NCI-H128 (cell line): ENCODE measurements around the gene ELF1.
"Not testable (repeated sequence)": the region's sequence is repeated elsewhere in the genome, so short reads cannot be mapped to it uniquely, and the experiment has no call there.

ENCODE experiments used
- DNase-seq: peaks from one replicate; lab custom pipeline; 2025; ENCODE audit not compliant: unreplicated experiment; lab: John Stamatoyannopoulos, UW

ELF1 gene

GRCh38 chr13:40895227-40896184 is 123.6 kb downstream of the ELF1 start:
- no peak for DNase-seq

GRCh38 chr13:40893573-40893972 is 125.5 kb downstream of the ELF1 start:
- not testable (repeated sequence) for DNase-seq

GRCh38 chr13:40886017-40886416 is 133.1 kb downstream of the ELF1 start:
- no peak for DNase-seq

GRCh38 chr13:40884175-40884574 is 134.9 kb downstream of the ELF1 start:
- DNase-seq, result not testable (repeated sequence)
